WTC11 (cell line): ENCODE results near the gene PLEK.

Experiments used
- CBFB ChIP-seq: sonication (generic); formaldehyde crosslinking; IDR thresholded peaks from 2 replicates; pipeline ENCODE4 v1.8.1; 2022; ENCODE audit warnings: mild to moderate bottlenecking, low read depth, missing genetic modification reagents
- CREB1 ChIP-seq: sonication (generic); formaldehyde crosslinking; IDR thresholded peaks from 2 replicates; pipeline ENCODE4 v1.8.0; 2023; ENCODE audit warnings: mild to moderate bottlenecking, missing genetic modification reagents
- CREM ChIP-seq: sonication (generic); formaldehyde crosslinking; IDR thresholded peaks from 2 replicates; pipeline ENCODE4 v1.8.1; 2022; ENCODE audit warnings: mild to moderate bottlenecking, missing genetic modification reagents, moderate library complexity
- ESRRA ChIP-seq: sonication (generic); formaldehyde crosslinking; IDR thresholded peaks from 2 replicates; pipeline ENCODE4 v1.8.1; 2022; ENCODE audit warnings: mild to moderate bottlenecking, missing genetic modification reagents, borderline replicate concordance
- ZNF416 ChIP-seq: fragments of 250-450 bp; sonication (Bioruptor Pico); IDR thresholded peaks from 2 replicates; pipeline ENCODE4 v1.9.0; 2021; ENCODE audit warnings: mild to moderate bottlenecking, inconsistent platforms
- TF ChIP-seq, protein P1 (sequence below): fragments of 200-600 bp; IDR thresholded peaks from 2 replicates; pipeline ENCODE4 v1.8.0; 2022; ENCODE audit warnings: antibody characterized with exemption

- no peak for TF ChIP-seq ZNF416 (CRISPR knock-in tag)
- TF ChIP-seq, protein P1, sequence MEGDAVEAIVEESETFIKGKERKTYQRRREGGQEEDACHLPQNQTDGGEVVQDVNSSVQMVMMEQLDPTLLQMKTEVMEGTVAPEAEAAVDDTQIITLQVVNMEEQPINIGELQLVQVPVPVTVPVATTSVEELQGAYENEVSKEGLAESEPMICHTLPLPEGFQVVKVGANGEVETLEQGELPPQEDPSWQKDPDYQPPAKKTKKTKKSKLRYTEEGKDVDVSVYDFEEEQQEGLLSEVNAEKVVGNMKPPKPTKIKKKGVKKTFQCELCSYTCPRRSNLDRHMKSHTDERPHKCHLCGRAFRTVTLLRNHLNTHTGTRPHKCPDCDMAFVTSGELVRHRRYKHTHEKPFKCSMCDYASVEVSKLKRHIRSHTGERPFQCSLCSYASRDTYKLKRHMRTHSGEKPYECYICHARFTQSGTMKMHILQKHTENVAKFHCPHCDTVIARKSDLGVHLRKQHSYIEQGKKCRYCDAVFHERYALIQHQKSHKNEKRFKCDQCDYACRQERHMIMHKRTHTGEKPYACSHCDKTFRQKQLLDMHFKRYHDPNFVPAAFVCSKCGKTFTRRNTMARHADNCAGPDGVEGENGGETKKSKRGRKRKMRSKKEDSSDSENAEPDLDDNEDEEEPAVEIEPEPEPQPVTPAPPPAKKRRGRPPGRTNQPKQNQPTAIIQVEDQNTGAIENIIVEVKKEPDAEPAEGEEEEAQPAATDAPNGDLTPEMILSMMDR = no peak
- no peak for TF ChIP-seq CREB1 (CRISPR knock-in tag)
- no peak for TF ChIP-seq ESRRA (CRISPR knock-in tag)
- TF ChIP-seq CREM (CRISPR knock-in tag) = no peak
- no peak for TF ChIP-seq CBFB (CRISPR knock-in tag)
Observed at GRCh38 chr2:68319398-68320117, 45.5 kb upstream of the PLEK start, which contains the start of gene CNRIP1.
